Measurements from ENCODE around the gene SUGP2.

GRCh38 chr19:18960370-18960769, 72.9 kb downstream of the SUGP2 start:
- TF ChIP-seq CTCF (conservative IDR thresholded peaks at IDR 0.05; ENCODE audit: low read depth, low read length) (no peak), EZH2 (IDR thresholded peaks at IDR 0.05; ENCODE audit: low read length, unreplicated experiment) (no peak), EZH2phosphoT487 (IDR thresholded peaks at IDR 0.05; ENCODE audit: borderline replicate concordance, low read length) (no peak)

All from PC-3 (cell line).